Measurements from ENCODE around the gene NOS1AP.

Gene NOS1AP

DNA sequence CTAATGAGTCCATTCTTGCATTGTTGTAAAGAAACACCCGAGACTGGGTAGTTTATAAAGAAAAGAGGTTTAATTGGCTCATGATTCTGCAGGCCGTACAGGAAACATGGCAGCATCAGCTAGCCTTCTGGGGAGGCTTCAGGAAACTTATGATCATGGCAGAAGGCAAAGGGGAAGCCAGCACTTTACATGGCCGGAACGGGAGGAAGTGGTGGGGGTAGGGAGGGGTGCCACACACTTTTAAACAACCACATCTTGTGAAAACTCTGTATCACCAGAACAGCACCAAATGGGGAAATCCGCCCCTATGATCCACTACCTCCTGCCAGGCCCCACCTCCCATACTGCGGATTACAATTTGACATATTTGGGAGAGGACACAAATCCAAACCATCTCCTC lies 43.9 kb downstream of the NOS1AP start:
- TF ChIP-seq SIN3A (IDR thresholded peaks at IDR 0.05; ENCODE audit: borderline replicate concordance, insufficient read depth, low read length) (no peak), FOXP2 (optimal IDR thresholded peaks at IDR 0.05; ENCODE audit: borderline replicate concordance, extremely low read depth, extremely low read length, insufficient read depth) (no peak), POLR2AphosphoS5 (IDR thresholded peaks at IDR 0.05; ENCODE audit: low read depth, low read length) (no peak), TAF1 (IDR thresholded peaks at IDR 0.05; ENCODE audit: borderline replicate concordance, insufficient read depth, low read length) (no peak)

DNA sequence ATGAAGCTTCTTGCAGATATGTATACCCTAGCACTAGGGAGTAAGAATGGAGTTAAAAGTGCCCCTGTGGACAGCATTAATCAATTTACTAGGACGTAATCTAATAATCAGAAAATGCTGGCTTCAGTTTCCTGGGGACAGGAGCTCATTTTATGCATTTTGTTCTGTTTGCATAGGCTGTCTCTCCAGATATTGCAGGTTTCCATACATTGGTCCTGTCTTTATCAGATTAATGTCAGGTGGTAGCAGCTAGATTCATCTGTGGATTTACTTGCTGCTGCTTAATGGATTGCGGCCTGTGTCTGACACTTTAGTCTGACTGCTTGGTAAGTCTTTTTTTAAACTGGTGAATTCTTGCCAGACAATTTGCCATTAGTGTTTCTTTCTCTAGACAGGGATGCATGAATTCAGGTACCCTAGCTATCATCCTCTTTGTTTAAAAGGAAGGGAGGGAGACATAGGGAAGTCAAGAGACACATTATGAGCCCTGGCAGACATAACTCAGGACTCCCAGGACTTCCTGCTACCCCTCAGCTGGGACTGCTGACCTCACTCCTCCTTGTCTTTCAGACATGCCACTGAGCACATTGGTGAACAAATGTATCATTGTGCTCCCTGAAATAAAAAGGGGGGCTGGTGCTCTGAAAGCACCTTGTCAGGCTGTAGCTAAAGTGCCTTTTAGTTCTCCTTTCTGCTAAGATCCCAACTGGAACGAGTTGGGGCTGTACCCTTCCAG lies 47.7 kb downstream of the NOS1AP start:
- no peak for TF ChIP-seq POLR2AphosphoS5 (IDR thresholded peaks at IDR 0.05; ENCODE audit: low read depth, low read length)
- no peak for TF ChIP-seq SIN3A (IDR thresholded peaks at IDR 0.05; ENCODE audit: borderline replicate concordance, insufficient read depth, low read length)
- TF ChIP-seq, protein P1, sequence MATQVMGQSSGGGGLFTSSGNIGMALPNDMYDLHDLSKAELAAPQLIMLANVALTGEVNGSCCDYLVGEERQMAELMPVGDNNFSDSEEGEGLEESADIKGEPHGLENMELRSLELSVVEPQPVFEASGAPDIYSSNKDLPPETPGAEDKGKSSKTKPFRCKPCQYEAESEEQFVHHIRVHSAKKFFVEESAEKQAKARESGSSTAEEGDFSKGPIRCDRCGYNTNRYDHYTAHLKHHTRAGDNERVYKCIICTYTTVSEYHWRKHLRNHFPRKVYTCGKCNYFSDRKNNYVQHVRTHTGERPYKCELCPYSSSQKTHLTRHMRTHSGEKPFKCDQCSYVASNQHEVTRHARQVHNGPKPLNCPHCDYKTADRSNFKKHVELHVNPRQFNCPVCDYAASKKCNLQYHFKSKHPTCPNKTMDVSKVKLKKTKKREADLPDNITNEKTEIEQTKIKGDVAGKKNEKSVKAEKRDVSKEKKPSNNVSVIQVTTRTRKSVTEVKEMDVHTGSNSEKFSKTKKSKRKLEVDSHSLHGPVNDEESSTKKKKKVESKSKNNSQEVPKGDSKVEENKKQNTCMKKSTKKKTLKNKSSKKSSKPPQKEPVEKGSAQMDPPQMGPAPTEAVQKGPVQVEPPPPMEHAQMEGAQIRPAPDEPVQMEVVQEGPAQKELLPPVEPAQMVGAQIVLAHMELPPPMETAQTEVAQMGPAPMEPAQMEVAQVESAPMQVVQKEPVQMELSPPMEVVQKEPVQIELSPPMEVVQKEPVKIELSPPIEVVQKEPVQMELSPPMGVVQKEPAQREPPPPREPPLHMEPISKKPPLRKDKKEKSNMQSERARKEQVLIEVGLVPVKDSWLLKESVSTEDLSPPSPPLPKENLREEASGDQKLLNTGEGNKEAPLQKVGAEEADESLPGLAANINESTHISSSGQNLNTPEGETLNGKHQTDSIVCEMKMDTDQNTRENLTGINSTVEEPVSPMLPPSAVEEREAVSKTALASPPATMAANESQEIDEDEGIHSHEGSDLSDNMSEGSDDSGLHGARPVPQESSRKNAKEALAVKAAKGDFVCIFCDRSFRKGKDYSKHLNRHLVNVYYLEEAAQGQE (IDR thresholded peaks at IDR 0.05; ENCODE audit: insufficient read depth in 1 of 2, low read depth in 2 of 2, low read length in 2 of 2) = no peak
- TF ChIP-seq FOXP2 (optimal IDR thresholded peaks at IDR 0.05; ENCODE audit: borderline replicate concordance, extremely low read depth, extremely low read length, insufficient read depth) = no peak
- no peak for TF ChIP-seq TAF1 (IDR thresholded peaks at IDR 0.05; ENCODE audit: borderline replicate concordance, insufficient read depth, low read length)

DNA sequence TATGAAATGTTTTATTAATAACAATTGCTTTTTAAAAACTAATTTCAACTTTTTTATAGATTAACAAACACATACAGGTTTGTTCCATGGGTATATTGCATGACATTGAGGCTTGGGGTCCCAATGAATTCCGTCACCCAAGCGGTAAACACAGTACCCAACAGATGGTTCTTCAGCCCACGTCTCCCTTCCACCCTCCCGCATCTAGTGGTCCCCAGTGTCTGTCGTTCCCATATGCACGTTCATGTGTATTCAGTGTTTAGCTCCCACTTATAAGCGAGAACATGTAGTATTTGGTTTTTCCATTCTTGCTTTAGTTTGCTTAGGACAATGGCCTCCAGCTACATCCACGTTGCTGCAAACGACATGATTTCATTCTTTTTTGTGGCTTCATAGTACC lies 48.6 kb downstream of the NOS1AP start:
- no peak for TF ChIP-seq SIN3A (IDR thresholded peaks at IDR 0.05; ENCODE audit: borderline replicate concordance, insufficient read depth, low read length)
- no peak for TF ChIP-seq FOXP2 (optimal IDR thresholded peaks at IDR 0.05; ENCODE audit: borderline replicate concordance, extremely low read depth, extremely low read length, insufficient read depth)
- TF ChIP-seq, protein P1 (IDR thresholded peaks at IDR 0.05; ENCODE audit: insufficient read depth in 1 of 2, low read depth in 2 of 2, low read length in 2 of 2) = no peak
- no peak for TF ChIP-seq TAF1 (IDR thresholded peaks at IDR 0.05; ENCODE audit: borderline replicate concordance, insufficient read depth, low read length)
- TF ChIP-seq POLR2AphosphoS5 (IDR thresholded peaks at IDR 0.05; ENCODE audit: low read depth, low read length) = no peak

DNA sequence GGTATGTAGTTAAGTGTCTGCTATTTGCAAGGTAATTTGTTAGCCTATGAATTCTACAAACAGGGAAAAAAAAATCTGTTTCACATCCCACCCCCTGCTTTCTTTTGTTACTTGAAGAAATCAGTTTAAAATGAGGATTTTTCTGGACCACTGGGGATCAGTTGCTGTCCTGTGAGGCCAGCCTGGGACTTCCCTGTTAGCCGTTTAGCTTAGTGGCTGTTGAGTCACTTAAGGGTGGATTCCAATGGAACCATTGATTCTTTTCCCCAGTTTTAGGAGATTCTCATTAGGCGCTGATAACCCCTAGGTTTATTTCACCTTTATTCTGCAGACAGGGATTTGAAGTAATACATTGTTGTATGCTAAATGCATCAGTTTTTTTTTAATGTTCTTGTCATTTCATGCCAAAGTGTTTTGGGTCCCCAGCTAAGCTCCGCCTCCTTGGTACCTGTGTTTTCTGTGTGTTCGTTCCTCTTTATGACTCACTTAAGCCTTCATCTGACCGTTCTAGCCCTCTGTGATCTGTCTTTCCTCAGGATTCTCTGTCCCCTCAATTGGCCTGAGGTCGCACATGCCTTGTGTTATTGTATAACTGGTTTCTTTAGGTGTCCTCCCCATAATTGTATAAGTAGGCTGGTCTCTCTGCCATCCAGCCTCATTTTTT lies 59.3 kb downstream of the NOS1AP start:
- TF ChIP-seq SIN3A (IDR thresholded peaks at IDR 0.05; ENCODE audit: borderline replicate concordance, insufficient read depth, low read length) = no peak

DNA sequence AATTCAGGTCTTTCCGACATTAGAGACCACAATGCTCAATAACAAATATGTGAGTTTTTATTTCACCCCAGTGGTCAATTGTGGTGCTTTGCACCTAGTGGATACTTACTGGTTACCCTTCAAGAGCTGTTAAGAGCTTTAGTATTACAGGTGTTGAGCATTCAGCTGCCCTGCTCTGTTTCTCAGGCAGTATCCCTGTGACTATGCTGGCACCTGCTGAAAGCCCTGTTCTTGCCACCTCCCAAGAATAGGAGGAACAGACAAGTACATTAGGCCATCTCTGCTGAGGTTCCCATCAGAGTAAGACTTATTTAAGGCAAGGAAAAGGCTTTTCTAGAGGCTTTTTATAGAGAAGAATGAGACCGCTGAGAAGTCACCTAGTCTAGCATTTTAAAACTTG lies 60.8 kb downstream of the NOS1AP start:
- TF ChIP-seq SIN3A (IDR thresholded peaks at IDR 0.05; ENCODE audit: borderline replicate concordance, insufficient read depth, low read length) (no peak), POLR2AphosphoS5 (IDR thresholded peaks at IDR 0.05; ENCODE audit: low read depth, low read length) (no peak), FOXP2 (optimal IDR thresholded peaks at IDR 0.05; ENCODE audit: borderline replicate concordance, extremely low read depth, extremely low read length, insufficient read depth) (no peak), TAF1 (IDR thresholded peaks at IDR 0.05; ENCODE audit: borderline replicate concordance, insufficient read depth, low read length) (no peak)
- TF ChIP-seq, protein P1 (IDR thresholded peaks at IDR 0.05; ENCODE audit: insufficient read depth in 1 of 2, low read depth in 2 of 2, low read length in 2 of 2) = no peak

All from PFSK-1 (cell line).